HG03432 (cell line): ENCODE results near the gene RAB28.

ENCODE experiments used
- ATAC-seq: cut with Tn5 transposase; IDR thresholded peaks from one replicate; pipeline ENCODE4 v1.9.1; 2021; ENCODE audit warnings: mild to moderate bottlenecking, moderate library complexity; ENCODE audit not compliant: unreplicated experiment

The RAB28 gene

GRCh38 chr4:13323921-13324320 lies 160.2 kb downstream of the RAB28 start:
- ATAC-seq: no peak

DNA sequence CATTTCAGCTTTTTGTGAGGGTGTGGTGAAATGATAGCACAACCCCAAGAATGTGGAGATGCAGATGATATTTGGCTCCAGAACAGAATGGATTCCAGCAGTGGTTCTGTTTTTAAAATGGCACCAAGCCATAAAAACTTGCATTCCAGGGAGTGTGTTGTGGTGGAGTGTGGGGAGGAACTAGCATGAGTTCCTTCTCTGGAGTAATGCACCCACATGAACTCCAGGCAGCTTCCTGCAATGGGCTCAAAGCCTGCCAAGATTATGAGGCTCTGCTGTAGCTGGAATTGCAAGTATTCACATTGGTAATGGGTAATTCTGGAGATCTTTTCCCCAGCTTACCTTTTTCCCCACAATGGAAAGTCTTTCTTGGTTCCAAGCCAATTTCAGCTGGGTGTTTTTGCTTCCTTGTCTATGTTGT lies 161.4 kb downstream of the RAB28 start:
- no peak for ATAC-seq
